ENCODE results near the gene GADL1.
A peak's percentile ranks its signal among the peaks of the same experiment; 100 is the strongest.

Gene GADL1

GRCh38 chr3:30756218-30756617 is 138.2 kb downstream of the GADL1 start:
- no peaks in the 10 kb centered on the region for H3K27me3 ChIP-seq (replicated peaks)
- no peak overlapping the region for H3K4me3 ChIP-seq (ENCODE audit: low read depth, low read length)
- no peak for DNase-seq
- H3K36me3 ChIP-seq (replicated peaks) = no peaks in the 10 kb centered on the region
- TF ChIP-seq CTCF (IDR thresholded peaks at IDR 0.05; ENCODE audit: low read depth, low read length, missing control alignments) = no peak
- no peak overlapping the region for H3K27ac ChIP-seq
- in situ Hi-C loops (cut with HindIII; ENCODE audit: low pct_ligation_motif_present, low sequenced_read_pairs) = loop anchor here (25.0 kb wide), 1 partner anchor 381 kb away; no protein-coding TSS in a partner anchor

- in situ Hi-C loops (cut with HindIII; ENCODE audit: low pct_ligation_motif_present, low sequenced_read_pairs) = loop anchor here (25.0 kb wide), 1 partner anchor 383 kb away; no protein-coding TSS in a partner anchor
- no peak for TF ChIP-seq CTCF (IDR thresholded peaks at IDR 0.05; ENCODE audit: low read depth, low read length, missing control alignments)
- Histone ChIP-seq H3K27me3 (replicated peaks) (no peaks in the 10 kb centered on the region), H3K4me3 (ENCODE audit: low read depth, low read length) (no peak overlapping the region), H3K27ac (no peak overlapping the region), H3K36me3 (replicated peaks) (no peaks in the 10 kb centered on the region)
- no peak for DNase-seq
Measured at GRCh38 chr3:30754426-30754825, 140.0 kb downstream of the GADL1 start.

DNA sequence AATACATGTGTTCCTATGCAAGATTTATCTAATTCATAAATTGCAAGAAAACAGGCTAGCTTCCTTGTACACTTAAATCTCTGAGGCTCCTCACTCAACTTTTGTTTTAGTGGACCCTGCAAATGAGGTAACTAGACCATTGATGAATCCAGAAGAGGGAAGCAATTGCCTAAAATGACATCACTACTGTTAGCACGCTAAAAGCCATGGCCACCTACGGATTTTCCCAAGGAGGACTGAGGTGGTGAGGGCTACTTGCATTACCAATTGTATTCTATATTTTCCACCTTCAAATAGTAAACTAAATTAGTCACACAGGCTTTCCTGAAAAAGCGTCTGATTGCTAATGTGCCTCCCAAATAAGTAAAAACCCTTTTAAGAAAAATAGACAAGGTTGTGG is 140.7 kb downstream of the GADL1 start:
- H3K36me3 ChIP-seq (replicated peaks) = no peaks in the 10 kb centered on the region
- DNase-seq = no peak
- no peak overlapping the region for H3K27ac ChIP-seq
- no peak for TF ChIP-seq CTCF (IDR thresholded peaks at IDR 0.05; ENCODE audit: low read depth, low read length, missing control alignments)
- no peak overlapping the region for H3K4me3 ChIP-seq (ENCODE audit: low read depth, low read length)
- in situ Hi-C loops (cut with HindIII; ENCODE audit: low pct_ligation_motif_present, low sequenced_read_pairs) = loop anchor here (25.0 kb wide), 1 partner anchor 384 kb away; no protein-coding TSS in a partner anchor
- H3K27me3 ChIP-seq (replicated peaks) = no peaks in the 10 kb centered on the region

DNA sequence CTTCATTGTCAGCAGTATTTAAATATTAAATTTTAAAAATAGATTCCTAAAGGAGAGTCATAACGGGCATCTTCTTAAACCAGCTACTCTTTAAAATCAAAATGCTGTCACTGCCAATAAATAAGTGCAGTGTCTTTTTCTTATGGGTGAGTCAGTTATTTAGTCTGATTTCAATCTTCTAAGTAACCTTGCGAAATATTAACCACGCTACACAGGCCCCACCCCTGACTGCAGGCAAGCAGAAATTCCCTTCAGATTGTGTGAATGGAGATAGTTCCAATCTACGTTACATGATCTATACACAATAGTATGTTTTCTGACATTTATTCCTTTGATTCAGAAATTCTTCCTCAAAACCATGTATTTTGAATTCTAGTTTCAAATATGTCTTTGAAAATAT is 141.5 kb downstream of the GADL1 start:
- in situ Hi-C loops (cut with HindIII; ENCODE audit: low pct_ligation_motif_present, low sequenced_read_pairs) = loop anchor here (25.0 kb wide), 1 partner anchor 384 kb away; no protein-coding TSS in a partner anchor
- no peaks in the 10 kb centered on the region for H3K27me3 ChIP-seq (replicated peaks)
- no peak overlapping the region for H3K4me3 ChIP-seq (ENCODE audit: low read depth, low read length)
- no peak for TF ChIP-seq CTCF (IDR thresholded peaks at IDR 0.05; ENCODE audit: low read depth, low read length, missing control alignments)
- no peak overlapping the region for H3K27ac ChIP-seq
- no peaks in the 10 kb centered on the region for H3K36me3 ChIP-seq (replicated peaks)
- peak; percentile 70 for DNase-seq

GRCh38 chr3:30752491-30752890 is 142.0 kb downstream of the GADL1 start:
- Histone ChIP-seq H3K27me3 (replicated peaks) (no peaks in the 10 kb centered on the region), H3K36me3 (replicated peaks) (no peaks in the 10 kb centered on the region), H3K27ac (no peak overlapping the region), H3K4me3 (ENCODE audit: low read depth, low read length) (no peak overlapping the region)
- no peak for TF ChIP-seq CTCF (IDR thresholded peaks at IDR 0.05; ENCODE audit: low read depth, low read length, missing control alignments)
- DNase-seq = no peak
- in situ Hi-C loops (cut with HindIII; ENCODE audit: low pct_ligation_motif_present, low sequenced_read_pairs) = loop anchor here (25.0 kb wide), 1 partner anchor 385 kb away; no protein-coding TSS in a partner anchor
